HG02678 (cell line): Measurements from ENCODE around the gene HNRNPM.

Experiments used
- ATAC-seq: cut with Tn5 transposase; IDR thresholded peaks from one replicate; pipeline ENCODE4 v1.9.1; 2021; ENCODE audit warnings: mild to moderate bottlenecking, moderate library complexity; ENCODE audit not compliant: unreplicated experiment

HNRNPM gene

DNA sequence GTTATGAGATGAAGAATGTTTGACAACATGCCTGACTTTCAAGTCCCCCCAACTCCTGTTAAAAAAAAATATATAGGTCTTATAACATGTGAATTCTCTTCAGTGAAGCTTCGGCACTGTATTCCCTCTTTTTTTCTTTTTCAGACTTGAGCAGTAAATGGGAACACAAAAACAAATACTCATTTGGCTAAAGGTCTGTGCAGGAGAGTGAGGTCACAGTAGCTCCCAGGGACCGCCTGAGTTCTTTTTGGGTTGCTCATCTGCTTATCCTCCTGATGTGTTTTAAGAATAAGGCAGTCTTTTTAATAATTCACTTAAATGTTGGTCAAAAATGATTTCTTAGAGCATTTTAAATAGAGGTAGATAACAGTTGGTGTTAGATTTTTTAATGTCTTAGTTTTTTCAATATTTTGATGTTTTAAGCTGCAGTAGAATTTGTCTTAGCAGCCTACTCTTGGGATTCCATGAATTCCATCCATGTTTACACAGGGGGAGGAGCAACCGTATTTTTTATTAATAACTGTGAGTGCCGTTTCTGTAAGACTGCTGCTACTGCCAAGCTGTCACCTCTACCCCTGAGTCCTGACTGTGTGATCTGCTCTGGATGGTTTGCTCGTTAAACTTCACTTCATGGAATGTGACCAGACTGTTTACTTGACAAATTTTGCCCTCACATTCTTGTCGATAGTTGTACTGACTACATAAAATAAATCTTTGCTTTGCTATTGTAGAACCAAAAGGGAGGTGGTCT is 14.9 kb downstream of the HNRNPM start:
- no peak for ATAC-seq

DNA sequence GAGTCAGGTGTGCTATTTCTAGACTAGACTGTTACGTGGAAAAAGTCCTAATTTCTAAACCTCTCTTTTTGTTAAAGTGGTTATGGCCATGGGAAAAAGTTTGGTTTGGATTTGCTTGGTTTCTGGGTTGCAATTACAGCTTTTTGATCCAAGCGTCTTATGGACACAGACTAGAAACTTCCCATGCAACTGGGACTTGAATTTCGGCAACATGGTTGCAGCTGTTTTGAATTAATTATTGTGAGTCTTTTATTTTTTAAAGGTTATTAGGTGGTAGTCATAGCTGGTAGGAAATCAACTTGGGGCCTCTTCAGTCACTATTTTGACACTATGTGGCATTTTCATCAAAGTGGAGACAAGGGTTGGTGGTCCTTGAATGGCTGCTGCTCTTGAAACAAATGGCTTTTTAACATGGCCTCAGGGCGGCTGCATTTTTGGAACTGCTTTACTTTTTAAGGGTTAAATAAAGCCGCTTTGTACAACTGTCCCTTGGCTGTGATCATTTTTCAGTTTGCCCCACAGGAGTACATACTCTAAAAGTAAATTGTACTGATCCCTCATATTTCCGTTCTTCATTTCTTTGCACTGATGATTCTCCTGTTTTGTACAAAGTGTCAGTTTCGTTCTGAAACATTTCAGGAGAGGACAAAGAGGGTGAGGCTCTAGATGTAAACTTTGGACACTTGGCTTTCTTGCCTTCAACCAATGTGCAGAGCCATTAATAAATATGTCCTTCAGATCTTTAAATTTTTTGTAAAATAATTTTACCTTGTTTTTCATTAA is 15.9 kb downstream of the HNRNPM start:
- ATAC-seq = no peak

DNA sequence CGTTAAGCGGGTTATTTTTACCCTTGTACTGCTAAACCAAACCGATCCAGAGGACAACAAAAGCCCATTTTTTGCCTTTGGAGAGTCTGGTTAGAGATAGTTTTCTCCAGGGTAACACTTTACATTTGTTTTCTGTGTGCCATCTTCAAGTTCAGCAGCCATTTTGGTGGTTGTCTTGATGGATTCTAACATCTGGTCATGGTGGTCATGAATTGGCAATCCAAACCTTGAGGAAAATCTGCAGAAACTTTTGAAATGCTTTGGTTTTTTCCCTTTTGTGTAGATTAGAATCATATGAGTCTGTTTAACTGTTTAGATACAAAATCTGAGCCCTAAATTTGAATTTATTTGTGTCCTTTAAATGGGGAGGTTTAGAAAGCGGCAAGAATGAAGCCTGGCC is 16.6 kb downstream of the HNRNPM start:
- no peak for ATAC-seq

DNA sequence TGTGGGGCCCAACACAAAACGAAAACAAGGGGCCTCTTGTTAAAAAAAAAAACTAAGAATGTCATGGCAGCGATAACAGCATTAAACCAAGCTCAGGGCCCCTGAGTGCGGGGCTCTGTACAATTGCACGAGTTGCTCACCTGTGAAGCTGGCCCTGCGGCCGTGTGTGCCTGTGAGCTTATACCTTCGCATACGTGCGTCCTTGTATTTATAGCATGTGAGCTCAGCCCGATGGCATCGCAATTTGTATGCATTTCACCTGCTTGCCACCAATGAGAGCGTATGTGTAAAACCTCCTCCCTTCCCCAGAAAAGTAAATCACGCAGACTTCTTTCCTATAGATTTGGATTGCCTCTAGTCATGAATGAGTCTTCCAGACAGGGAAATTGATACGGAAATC is 17.1 kb downstream of the HNRNPM start:
- no peak for ATAC-seq

DNA sequence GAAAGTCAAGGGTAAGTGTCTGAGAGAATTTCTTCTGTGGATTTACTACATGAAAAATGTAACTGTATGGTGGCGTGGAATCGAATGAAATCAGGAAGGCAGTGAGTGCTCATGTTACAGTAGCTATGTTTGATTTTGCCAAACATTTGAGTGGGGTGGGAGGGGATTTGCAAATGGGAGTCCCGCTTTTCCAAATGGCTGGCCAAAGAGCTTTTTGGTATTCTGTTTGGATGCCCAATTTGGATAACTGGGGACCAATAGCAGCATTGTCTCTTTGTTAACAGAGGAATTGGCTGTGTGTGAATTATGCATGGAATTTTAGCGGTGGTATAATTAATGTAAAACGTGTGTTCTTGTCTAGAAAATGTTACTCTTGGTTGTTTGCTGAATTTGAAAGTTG is 17.8 kb downstream of the HNRNPM start:
- no peak for ATAC-seq

DNA sequence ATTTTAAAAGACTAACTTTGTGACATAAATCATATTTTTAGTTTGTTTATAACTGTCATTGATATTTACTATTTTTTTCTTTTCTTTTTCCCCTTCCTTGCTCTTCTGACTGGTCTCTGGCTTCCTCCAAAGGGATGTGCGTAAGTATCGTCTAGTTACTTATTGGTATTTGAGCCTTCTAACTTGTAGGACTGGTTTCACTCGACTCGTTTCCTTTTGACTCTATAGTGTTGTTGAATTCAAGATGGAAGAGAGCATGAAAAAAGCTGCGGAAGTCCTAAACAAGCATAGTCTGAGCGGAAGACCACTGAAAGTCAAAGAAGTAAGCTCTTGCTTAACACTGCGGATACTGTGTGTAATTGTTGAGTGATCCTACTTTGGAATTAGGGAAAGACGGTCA is 18.6 kb downstream of the HNRNPM start:
- no peak for ATAC-seq

DNA sequence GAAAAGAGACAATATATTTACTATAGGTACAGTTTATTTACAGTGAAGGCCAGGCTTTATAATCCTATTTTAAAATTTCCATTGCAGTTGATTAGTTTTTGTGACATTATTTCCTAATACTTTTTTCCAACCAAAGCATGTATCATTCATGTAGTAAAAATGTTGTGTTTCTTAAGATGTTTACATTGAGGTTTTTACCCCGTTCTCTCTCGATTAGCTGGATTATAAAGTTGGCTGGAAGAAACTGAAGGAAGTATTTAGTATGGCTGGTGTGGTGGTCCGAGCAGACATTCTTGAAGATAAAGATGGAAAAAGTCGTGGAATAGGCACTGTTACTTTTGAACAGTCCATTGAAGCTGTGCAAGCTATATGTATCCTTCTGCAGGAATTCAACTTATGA is 21.2 kb downstream of the HNRNPM start:
- no peak for ATAC-seq

DNA sequence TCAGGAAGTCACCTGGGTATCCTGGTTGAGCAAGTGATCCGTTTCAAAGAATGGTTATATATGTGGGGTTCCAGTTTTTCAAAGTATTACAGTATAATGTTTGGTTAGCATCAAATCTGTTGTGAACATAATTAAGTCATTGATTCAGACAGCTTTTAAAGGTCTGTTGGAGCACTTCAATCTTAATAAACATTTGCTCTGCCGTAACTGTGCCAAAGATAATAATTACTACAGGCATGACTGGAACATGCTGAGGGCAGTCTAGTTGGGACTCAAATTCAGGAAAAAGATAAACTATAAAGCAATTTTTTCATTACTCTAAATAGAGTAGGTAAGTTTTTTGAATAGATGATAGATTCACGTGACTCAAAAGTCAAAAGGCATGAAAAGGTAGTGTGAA is 23.3 kb downstream of the HNRNPM start:
- no peak for ATAC-seq

DNA sequence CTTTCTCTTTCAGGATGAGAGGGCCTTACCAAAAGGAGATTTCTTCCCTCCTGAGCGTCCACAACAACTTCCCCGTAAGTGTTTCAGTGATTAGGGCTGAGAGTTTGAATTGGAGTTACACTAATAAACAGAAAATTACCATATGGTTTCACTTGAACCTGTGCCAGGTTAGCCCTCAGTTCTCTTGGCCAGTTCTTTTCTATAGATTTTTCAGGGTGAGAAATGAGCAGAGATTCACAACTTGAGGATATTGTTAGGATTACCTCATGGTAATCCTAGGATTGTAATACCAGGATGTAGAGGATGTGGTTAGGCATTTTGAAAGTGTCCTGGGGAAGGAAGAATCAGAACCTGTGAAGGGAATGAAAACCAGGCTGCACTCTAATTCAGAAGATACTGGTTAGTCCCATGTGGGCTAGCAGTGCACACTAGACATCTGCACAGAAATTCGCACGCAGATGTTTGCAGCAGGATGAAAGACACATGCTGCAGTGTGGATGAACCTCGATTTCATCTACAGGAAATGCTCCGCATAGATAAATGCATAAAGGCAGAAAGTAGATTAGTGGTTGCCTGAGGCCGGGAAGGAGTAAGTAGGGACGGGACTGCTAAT is 24.1 kb downstream of the HNRNPM start:
- no peak for ATAC-seq

DNA sequence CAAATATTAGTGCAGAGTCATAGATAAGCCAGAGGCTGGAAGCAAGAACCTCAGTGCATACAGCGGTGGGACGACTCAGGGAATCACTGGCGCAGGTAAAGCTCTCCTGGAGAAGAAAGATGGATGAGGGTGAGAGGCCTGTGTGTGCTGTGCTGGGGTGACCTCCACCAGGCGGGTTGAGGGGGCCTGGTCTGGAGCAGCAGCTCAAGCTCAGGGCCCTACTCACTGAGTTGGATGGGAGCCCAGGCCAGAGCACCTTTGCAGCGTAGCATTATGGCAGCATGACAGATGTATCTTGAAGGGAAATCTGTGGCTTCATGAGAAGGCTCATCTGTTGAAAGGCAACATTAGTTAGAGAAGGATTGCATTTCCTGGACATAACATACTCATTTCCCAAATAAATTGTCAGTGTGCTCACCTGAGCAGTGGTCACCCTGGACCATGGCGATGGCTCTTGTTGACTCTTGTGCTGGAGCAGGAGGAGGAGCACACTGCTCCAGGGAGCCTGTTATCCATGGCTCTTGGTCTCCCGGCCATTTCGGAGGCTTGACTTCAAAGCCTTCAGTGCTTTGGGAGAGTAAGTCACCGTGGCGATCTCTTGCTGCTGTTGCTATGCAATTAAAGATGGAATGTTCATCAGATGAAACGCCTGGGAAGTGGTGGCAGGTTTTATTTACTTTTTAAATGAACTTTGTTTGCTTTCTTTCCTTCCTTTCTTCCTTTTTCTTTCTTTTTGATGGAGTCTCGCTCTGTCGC is 25.0 kb downstream of the HNRNPM start:
- ATAC-seq = no peak

DNA sequence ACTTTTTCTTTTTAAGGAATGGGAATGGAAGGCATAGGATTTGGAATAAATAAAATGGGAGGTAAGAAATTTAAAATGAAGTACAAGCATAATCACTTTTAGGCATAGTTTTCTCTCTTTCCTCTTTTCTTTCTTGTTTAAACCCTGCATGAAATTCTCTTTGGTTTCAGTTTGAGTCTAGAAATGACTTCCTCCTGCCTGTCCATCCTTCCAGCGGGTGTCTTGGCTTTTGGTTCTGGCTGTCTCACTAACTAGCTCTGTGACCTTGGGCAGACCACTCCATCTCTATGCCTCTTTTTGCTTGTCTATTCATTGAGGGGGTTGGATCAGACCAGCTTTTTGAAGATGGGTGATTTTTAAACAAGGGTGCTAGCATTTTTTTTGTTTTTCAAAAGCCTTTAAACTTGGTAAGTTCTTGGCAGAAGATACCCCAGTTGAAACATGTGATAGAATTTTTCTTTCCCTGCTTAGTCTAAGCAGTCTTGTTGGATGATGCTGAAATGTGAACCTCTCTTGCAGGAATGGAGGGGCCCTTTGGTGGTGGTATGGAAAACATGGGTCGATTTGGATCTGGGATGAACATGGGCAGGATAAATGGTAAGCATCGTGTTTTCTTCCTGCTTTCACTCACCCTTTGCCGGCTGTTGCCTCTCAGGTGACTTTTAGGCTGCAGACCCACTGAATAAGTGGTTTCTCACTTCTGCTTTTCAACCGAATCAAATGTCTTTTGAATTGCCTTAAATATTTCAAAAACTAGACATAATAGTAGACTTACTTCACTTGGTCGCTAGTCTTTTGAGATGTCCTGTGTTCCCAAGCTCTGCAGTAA is 29.1 kb downstream of the HNRNPM start:
- no peak for ATAC-seq

DNA sequence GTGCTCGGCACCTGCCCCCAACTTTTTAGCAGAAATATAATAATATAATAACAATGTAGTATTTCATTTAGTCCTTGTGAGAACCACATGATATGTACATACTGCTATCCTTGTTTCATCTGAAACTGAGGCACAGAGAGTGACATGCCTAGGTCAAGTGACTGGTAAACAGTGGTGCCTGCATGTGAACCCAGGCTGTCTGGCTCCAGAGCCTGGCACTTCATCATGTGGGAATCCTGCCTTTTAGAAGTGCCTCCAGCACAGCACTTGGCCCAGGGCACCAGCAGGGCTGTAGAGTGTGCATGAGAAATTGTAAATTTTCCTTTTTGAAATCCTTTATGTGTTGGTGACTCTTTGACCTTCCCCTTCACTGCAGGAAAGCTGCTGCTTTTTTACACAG is 30.2 kb downstream of the HNRNPM start:
- no peak for ATAC-seq

DNA sequence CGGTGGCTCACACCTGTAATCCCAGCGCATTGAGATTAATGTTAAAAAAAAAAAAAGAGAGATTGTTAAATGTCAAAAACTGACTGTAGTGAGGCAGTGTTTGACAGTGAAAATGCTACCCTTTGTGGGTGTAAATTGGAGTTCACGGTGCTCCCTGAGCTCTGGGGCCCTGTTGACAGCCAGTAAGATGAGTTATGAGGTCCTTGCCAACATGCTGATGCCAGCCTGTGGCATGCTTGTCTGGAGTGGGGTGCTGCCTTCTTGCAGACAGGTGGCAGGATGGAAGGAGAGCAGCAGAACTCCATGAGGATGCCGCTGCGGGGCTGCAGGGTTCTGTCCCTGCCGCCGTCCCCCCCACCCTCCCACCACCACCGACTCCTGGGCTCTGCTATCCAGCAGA is 31.7 kb downstream of the HNRNPM start:
- ATAC-seq = no peak

DNA sequence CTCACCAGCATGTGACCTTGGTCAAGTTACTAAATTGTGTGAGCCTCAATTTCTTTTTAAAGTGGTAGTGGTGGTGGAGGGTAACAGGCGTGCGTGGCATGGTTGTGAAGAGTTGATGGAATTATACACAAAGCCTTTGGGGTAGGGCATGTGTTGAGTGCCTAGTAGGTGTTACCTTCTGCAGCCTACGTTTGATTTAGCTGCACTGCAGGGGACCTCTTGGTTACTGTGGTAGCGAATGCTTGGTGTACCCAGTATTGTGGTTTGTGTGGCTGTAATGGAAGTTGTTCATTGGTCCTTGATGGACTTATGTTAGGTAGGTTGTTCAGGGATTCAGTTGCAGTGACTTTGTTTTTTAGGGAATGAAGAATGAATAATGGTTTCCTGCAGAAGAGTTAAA is 33.1 kb downstream of the HNRNPM start:
- no peak for ATAC-seq

DNA sequence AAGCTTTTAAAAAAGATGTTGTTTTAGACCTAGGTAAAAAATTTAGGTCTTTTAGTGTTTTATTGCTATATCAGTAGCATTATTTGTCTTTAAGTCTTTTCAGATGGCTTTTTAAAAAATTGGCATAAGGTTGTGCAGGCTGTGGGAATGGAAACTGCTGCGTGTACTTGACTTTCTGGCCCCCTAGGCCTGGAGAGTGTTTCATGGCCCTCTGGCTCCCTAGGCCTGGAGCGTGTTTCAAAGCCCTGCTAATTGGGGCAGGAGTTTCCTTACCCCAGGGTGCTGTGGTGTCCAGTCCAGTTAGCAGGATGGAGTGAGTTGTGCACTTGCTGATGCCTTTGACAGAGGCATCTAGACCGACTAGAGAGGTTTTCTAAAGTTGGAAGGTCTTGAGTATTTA is 33.8 kb downstream of the HNRNPM start:
- ATAC-seq = no peak

DNA sequence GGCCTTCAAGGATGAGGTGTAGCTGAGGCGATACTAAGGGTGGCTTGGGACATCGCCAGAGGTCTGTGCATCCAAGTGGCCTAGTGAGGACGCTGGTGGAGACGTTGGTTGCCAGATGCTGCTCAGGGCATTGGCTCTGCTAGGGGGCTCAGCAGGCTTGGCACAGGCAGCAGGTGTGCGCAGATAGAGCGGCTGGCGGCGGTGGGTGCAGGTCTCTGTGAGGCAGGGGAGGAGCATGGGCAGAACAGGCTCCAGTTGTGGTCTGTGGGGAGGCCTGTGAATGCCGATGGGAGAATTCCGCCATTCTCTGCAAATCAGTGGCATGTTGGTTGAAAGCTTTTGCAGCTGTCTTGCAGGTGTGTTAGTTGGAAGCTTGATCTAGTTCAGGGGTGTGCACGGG is 36.4 kb downstream of the HNRNPM start:
- no peak for ATAC-seq

DNA sequence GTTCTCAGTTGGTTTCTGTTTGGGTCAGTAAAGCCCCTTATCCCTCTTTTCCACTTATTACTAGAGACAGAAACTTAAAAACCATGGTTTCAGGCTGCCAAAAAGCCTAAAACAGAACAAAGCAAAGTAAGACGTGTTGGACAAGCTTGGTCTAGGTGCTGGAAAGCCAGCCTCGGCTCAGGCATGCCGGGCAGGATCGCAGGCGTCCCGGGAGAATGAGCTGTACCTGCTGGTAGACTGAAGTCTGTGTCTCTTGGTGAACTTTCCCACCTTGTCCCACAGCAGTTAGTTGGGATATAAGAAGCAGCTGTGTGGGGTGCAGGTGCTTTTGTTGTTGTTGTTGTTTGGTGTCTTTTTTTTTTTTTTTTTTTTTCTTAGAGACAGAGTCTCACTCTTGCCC is 36.8 kb downstream of the HNRNPM start:
- ATAC-seq = no peak

DNA sequence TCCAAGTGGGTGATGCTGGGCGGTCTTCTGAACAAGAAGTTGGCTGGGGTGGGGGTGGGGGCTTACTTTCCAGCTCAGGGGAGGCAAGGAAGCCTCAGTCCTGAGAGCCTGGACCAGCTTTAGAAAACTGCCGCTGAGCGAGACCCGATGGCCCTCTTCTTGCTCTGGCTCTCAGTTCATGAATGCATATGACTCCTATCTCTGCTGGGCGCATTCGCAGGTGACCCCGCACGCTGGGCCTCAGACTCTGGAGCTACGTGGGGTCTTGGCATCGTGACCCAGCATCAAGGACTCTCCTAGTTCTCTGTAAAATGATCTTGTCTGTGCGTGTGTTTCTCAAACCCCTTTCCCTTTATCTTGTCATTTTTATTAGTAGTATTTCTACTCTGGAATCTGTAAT is 37.9 kb downstream of the HNRNPM start:
- no peak for ATAC-seq

DNA sequence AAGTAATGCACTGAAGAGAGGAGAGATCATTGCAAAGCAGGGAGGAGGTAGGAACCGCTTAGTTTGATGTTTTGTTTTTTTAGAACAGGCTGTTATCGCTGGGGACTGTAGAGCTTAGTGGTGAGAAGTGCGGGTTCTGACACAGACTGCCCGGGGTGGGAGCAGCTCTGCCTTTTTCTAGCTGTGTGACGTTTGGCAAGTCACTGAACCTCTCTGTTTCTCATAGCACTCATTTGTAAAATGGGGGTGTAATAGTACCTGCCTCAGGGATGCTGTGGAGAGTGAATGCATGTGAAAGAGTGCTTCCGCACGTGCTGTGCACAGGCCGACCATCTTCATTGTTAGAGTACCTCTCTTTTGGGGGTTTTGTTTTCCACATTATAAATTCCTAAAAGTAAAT is 38.4 kb downstream of the HNRNPM start:
- ATAC-seq = no peak

DNA sequence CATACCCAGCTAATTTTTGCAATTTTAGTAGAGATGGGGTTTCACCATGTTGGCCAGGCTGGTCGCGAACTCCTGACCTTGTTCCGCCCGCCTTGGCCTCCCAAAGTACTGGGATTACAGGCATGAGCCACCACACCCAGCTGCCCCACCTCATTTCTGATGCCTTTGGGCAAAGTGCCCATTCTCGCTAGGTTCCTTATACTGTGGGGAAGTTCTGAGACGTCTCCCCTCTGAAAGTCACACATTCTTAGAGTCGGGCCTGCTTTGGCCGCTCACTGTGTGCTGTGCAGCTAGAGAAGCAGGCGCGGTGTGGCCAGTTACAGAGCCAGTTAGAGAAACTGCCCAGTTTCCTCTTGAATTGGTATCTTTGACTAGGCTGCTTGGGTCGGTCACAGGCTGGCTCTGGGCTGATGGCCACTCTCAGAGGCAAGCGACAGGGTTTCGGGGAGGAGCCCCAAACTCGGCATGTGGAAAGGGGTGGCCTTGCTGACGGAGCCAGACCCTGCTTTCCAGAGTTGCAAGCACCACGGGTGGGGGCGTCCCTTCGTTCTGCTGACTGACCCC is 39.6 kb downstream of the HNRNPM start:
- no peak for ATAC-seq
